BE2C (cell line): ENCODE data around the gene PRLR.

Source experiments
- DNase-seq: peaks from one replicate; pipeline ENCODE4 v3.0.0-alpha.2; 2020
- H3K27me3 ChIP-seq: fragments of 250-450 bp; sonication (Bioruptor Pico); 2 replicates; pipeline ENCODE4 v1.5.1; 2020; ENCODE audit warnings: mild to moderate bottlenecking
- H3K36me3 ChIP-seq: fragments of 250-450 bp; sonication (Bioruptor Pico); 2 replicates; pipeline ENCODE4 v1.5.1; 2020; ENCODE audit warnings: mild to moderate bottlenecking
- H3K4me1 ChIP-seq: fragments of 250-450 bp; sonication (Bioruptor Pico); 2 replicates; pipeline ENCODE4 v1.5.1; 2020
- H3K4me3 ChIP-seq: 2 replicates; pipeline ENCODE4 v1.5.1; 2011; ENCODE audit warnings: low read depth, low read length
- H3K9me3 ChIP-seq: fragments of 250-450 bp; sonication (Bioruptor Pico); 2 replicates; pipeline ENCODE4 v1.5.1; 2020
- TF ChIP-seq, protein P1 (sequence below): IDR thresholded peaks from 2 replicates; pipeline ENCODE4 v1.5.1; 2012; ENCODE audit warnings: mild to moderate bottlenecking, low read depth, low read length

Gene PRLR

DNA sequence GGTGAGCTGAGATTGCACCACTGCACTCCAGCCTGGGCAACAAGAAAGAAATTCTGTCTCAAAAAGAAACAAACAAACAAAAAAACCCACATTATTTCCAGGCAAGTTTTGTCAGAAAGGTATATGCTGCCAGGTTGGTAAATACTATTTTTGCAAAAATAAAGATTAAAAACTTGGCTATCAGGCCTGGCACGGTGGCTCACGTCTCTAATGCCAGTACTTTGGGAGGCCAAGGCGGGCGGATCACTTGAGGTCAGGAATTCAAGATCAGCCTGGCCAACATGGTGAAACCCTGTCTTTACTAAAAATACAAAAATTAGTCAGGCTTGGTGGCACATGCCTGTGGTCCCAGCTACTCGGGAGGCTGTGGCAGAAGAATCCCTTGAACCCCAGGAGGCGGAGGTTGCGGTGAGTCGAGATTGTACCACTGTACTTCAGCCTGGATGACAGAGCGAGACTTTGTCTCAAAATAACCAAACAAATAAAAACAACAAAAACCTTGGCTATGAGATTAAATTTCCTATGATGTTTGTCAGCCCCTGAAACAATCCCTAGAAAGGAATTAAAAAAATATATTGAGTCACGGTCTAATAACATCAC, 205.3 kb downstream of the PRLR start:
- Histone ChIP-seq H3K4me1 (no peaks in the 10 kb centered on the region), H3K36me3 (no peaks in the 10 kb centered on the region), H3K4me3 (no peak overlapping the region), H3K27me3 (peaks cover 11% of the 10 kb centered on the region; the same call in 1 of the 2 replicates), H3K9me3 (no peaks in the 10 kb centered on the region)
- TF ChIP-seq, protein P1, sequence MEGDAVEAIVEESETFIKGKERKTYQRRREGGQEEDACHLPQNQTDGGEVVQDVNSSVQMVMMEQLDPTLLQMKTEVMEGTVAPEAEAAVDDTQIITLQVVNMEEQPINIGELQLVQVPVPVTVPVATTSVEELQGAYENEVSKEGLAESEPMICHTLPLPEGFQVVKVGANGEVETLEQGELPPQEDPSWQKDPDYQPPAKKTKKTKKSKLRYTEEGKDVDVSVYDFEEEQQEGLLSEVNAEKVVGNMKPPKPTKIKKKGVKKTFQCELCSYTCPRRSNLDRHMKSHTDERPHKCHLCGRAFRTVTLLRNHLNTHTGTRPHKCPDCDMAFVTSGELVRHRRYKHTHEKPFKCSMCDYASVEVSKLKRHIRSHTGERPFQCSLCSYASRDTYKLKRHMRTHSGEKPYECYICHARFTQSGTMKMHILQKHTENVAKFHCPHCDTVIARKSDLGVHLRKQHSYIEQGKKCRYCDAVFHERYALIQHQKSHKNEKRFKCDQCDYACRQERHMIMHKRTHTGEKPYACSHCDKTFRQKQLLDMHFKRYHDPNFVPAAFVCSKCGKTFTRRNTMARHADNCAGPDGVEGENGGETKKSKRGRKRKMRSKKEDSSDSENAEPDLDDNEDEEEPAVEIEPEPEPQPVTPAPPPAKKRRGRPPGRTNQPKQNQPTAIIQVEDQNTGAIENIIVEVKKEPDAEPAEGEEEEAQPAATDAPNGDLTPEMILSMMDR, result no peak
- no peak for DNase-seq

DNA sequence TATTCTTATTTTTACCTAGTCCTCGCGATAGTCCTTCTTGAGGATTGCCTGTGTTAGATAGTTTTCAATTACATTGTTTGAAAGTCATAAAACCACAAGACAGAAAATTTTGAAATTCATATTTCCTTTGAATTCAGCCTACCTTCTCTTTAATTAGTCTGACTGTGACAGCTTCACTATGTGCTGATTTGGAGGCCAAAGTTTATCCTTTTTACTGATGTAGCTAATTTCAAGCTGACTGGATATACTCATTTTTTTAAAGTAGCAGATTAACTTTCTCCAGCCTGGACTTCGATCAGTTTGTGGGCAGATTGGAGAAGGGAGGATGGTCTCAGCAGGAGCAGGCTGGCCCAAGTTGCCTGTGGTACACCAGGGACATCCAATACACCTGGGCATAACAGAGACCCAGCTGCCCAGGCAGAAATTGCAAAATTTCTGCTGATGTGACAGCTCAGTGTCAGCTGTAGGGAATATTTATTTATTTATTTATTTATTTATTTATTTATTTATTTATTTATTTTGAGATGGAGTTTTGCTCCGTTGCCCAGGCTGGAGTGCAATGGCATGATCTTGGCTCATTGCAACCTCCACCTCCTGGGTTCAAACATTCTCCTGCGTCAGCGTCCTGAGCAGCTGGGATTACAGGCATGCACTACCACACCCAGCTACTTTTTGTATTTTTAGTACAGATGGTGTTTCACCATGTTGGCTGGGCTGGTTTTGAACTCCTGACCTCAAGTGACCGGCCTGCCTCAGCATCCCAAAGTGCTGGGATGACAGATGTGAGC, 206.7 kb downstream of the PRLR start:
- Histone ChIP-seq H3K9me3 (no peaks in the 10 kb centered on the region), H3K36me3 (no peaks in the 10 kb centered on the region), H3K27me3 (peaks cover 4% of the 10 kb centered on the region; the same call in 1 of the 2 replicates), H3K4me1 (no peaks in the 10 kb centered on the region), H3K4me3 (no peak overlapping the region)
- DNase-seq, result no peak
- TF ChIP-seq, protein P1, result no peak

DNA sequence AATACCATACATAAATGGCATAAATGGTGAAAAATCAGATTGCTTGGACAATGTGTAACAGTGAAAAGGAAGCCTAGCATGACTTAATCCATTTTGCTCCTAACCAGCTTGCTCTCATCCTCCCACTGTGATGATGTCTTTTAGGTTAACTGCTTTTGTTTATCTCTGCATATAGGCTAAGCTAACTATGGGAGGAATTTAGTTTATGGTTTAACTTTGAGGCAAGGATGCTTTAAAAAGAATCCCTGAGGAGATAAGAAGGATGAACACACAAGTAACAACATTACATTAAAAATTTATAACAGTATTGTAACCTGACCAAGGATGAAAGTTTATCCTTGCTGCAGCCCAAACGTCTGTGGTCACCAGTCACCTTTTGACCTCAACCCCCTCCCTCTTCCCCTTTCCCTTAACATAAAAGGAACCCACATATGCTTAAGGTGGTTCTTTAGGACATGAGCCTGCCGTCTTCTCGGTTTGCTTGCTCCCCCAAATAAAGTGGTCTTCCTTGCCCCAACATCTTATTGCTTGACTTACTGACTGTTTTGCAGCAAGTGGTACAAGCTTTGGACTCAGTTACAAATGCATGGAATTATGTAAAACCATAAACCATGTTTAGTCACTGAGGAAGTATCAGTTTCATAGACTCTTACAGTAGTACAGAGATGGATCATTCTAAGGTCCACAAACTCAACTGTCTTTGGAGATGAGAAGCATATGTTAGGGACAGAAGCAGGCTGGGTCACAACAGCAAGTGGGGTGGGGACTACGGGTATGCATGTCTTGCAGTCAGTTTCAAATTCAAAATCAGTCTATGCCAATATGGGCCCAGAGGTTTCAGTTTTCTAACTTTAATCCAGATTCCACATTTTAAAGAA, 213.9 kb downstream of the PRLR start:
- Histone ChIP-seq H3K9me3 (no peaks in the 10 kb centered on the region), H3K4me1 (no peaks in the 10 kb centered on the region), H3K27me3 (no peaks in the 10 kb centered on the region), H3K4me3 (no peak overlapping the region), H3K36me3 (no peaks in the 10 kb centered on the region)
- TF ChIP-seq, protein P1, result no peak
- no peak for DNase-seq

DNA sequence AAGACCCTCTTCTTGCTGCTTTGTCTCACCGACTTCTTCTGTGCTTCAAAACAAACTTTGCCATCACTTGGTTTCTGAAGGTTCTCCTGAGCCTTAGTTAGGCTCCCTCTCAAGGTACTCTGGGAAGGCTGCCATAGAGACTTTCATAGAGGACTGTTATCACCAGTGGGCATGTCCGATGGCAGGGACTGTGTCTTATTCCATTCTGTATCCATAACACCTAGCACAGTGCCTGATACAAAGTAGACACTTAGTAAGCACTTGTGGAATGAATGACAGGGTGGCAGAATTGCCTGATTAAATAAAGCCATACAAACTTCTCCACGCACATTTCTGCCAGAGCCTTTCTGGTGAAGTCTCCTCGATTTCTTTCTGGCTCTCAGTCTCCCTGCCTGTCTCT, 215.2 kb downstream of the PRLR start:
- H3K27me3 ChIP-seq, result no peaks in the 10 kb centered on the region
- no peaks in the 10 kb centered on the region for H3K9me3 ChIP-seq
- TF ChIP-seq, protein P1, result no peak
- no peak for DNase-seq
- no peaks in the 10 kb centered on the region for H3K4me1 ChIP-seq
- H3K36me3 ChIP-seq, result no peaks in the 10 kb centered on the region
- no peak overlapping the region for H3K4me3 ChIP-seq

DNA sequence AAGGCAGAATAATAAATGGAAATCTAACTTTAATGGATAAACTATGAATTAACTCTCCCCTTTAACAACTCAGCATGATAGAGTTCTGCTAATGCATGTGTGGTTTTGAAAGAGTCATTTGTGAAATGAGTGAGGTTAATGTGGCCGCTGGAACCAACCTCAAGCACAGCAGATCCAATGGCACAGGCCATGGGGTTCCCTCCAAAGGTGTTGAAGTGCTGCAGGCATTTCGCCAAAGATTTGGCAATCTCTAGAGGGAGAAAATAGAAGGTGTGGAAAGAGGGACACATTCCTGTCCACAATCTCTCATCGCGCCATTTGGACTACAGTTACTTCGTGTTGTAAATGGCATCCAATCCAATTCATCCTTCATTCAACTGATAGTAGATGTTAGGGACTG, 217.5 kb downstream of the PRLR start:
- Histone ChIP-seq H3K36me3 (no peaks in the 10 kb centered on the region), H3K4me1 (no peaks in the 10 kb centered on the region), H3K4me3 (no peak overlapping the region), H3K9me3 (no peaks in the 10 kb centered on the region), H3K27me3 (no peaks in the 10 kb centered on the region)
- TF ChIP-seq, protein P1, result no peak
- DNase-seq, result no peak
